Measurements from ENCODE around the gene ABLIM2. TPM values are rescaled to one million over a fixed set of nuclear protein-coding genes. Genes with fewer than 3 reads are reported as not detected.

The ABLIM2 gene
- total and polyA plus RNA-seq, 2 experiments from 2014 or later, result 1.5 to 4.3 TPM

DNA sequence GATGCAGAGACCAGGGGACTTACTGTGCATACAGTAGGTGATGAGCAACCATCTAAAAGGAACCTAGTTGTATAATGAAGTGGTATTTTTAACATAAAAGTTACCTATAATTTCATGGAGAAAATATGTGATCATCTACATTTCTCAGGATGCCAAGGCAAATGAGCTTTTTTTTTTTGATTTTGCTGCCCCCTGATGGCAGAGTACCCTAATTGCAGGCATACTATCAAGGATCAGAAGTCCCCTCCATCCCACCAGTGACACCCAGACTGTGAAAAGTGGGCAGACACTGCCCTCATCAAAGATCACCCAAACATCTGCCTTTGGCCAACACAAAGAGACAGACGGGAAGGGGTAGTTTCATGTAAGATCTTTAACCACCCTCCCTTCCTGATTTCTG, 9.6 kb upstream of the ABLIM2 start:
- H3K27me3 Mint-ChIP-seq (ENCODE audit: insufficient read depth, low read depth, poor library complexity), result no peaks in the 10 kb centered on the region

DNA sequence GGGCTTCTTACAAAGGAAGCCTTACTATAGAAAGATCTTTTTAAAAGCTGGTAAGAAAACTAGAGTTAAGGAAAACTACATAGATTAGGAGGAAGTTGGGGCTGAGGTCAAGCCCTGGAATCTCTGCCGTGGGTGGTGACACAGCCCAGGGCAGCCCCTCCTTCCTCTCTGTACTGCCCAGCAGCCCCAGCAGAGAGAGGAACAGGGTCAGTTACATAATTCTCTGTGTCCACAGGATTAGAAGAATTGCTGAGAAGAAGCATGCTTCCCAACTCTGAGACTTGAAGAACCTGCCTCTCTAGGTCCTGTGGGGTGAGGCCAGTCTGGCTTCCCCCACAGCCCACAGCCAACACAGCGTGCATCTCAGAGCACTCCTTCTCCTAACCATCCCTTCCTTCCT, 9.2 kb upstream of the ABLIM2 start:
- no peak overlapping the region for H3K27ac Mint-ChIP-seq

More for the DNA sequence above, 9.6 kb upstream of the ABLIM2 start:
- no peak overlapping the region for H3K27ac ChIP-seq (ENCODE audit: low read depth)
- H3K4me3 ChIP-seq, result no peak overlapping the region
- no peaks in the 10 kb centered on the region for H3K27me3 ChIP-seq (ENCODE audit: insufficient read depth)
- H2AFZ ChIP-seq, result no peak overlapping the region
- H3F3A ChIP-seq (replicated peaks; ENCODE audit: low read depth), result no peaks in the 10 kb centered on the region
- no peak overlapping the region for H3K4me2 ChIP-seq
- Mint-ChIP-seq H3K4me1 (no peaks in the 10 kb centered on the region), H3K27ac (no peak overlapping the region), H3K9me3 (peaks cover 19% of the 10 kb centered on the region), H3K36me3 (ENCODE audit: low read depth) (peaks cover 7% of the 10 kb centered on the region; the same call in 2 of the 3 replicates), H3K4me3 (no peak overlapping the region)
- H4K20me1 ChIP-seq (replicated peaks; ENCODE audit: insufficient read depth), result no peaks in the 10 kb centered on the region
- DNase-seq (ENCODE audit: low spot score), result no peak
- no peaks in the 10 kb centered on the region for H3K36me3 ChIP-seq (ENCODE audit: insufficient read depth)
- TF ChIP-seq, protein P1, sequence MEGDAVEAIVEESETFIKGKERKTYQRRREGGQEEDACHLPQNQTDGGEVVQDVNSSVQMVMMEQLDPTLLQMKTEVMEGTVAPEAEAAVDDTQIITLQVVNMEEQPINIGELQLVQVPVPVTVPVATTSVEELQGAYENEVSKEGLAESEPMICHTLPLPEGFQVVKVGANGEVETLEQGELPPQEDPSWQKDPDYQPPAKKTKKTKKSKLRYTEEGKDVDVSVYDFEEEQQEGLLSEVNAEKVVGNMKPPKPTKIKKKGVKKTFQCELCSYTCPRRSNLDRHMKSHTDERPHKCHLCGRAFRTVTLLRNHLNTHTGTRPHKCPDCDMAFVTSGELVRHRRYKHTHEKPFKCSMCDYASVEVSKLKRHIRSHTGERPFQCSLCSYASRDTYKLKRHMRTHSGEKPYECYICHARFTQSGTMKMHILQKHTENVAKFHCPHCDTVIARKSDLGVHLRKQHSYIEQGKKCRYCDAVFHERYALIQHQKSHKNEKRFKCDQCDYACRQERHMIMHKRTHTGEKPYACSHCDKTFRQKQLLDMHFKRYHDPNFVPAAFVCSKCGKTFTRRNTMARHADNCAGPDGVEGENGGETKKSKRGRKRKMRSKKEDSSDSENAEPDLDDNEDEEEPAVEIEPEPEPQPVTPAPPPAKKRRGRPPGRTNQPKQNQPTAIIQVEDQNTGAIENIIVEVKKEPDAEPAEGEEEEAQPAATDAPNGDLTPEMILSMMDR (conservative IDR thresholded peaks at IDR 0.05; ENCODE audit: low read depth in 2 of 2), result peak; percentile 50 to 78
- no peak for TF ChIP-seq EZH2 (IDR thresholded peaks at IDR 0.05; ENCODE audit: low read depth, unreplicated experiment)
- TF ChIP-seq ZNF331 (CRISPR knock-in tag; IDR thresholded peaks at IDR 0.05; ENCODE audit: low read depth), result no peak
- no peak for TF ChIP-seq JUNB (IDR thresholded peaks at IDR 0.05; ENCODE audit: unreplicated experiment)
- H3K4me1 ChIP-seq (ENCODE audit: insufficient read depth), result no peaks in the 10 kb centered on the region
- no peaks in the 10 kb centered on the region for H3K79me2 ChIP-seq (replicated peaks; ENCODE audit: insufficient read depth)
- no peak for ATAC-seq
- peaks cover 4% of the 10 kb centered on the region; the same call in 1 of the 2 replicates for H3K9me2 ChIP-seq (ENCODE audit: insufficient read depth)

More for the DNA sequence above, 9.2 kb upstream of the ABLIM2 start:
- Histone ChIP-seq H3K27ac (ENCODE audit: low read depth) (no peak overlapping the region), H3K79me2 (replicated peaks; ENCODE audit: insufficient read depth) (no peaks in the 10 kb centered on the region), H3K9me2 (ENCODE audit: insufficient read depth) (peaks cover 4% of the 10 kb centered on the region; the same call in 1 of the 2 replicates), H3K36me3 (ENCODE audit: insufficient read depth) (no peaks in the 10 kb centered on the region), H3K4me1 (ENCODE audit: insufficient read depth) (no peaks in the 10 kb centered on the region), H2AFZ (no peak overlapping the region), H3K4me2 (no peak overlapping the region), H4K20me1 (replicated peaks; ENCODE audit: insufficient read depth) (no peaks in the 10 kb centered on the region), H3F3A (replicated peaks; ENCODE audit: low read depth) (no peaks in the 10 kb centered on the region), H3K27me3 (ENCODE audit: insufficient read depth) (no peaks in the 10 kb centered on the region), H3K4me3 (no peak overlapping the region)
- Mint-ChIP-seq H3K9me3 (peaks cover 19% of the 10 kb centered on the region), H3K36me3 (ENCODE audit: low read depth) (peaks cover 7% of the 10 kb centered on the region; the same call in 2 of the 3 replicates), H3K4me1 (no peaks in the 10 kb centered on the region), H3K4me3 (no peak overlapping the region), H3K27me3 (ENCODE audit: insufficient read depth, low read depth, poor library complexity) (no peaks in the 10 kb centered on the region)
- TF ChIP-seq STAT1 (IDR thresholded peaks at IDR 0.05; ENCODE audit: unreplicated experiment), result no peak
- TF ChIP-seq ETS1 (IDR thresholded peaks at IDR 0.05), result no peak
- no peak for TF ChIP-seq JUNB (IDR thresholded peaks at IDR 0.05; ENCODE audit: unreplicated experiment)
- no peak for TF ChIP-seq POLR2AphosphoS5 (IDR thresholded peaks at IDR 0.05; ENCODE audit: low read depth)
- no peak for TF ChIP-seq REST (IDR thresholded peaks at IDR 0.05; ENCODE audit: unreplicated experiment)
- TF ChIP-seq EZH2phosphoT487 (IDR thresholded peaks at IDR 0.05; ENCODE audit: unreplicated experiment), result no peak
- DNase-seq (ENCODE audit: low spot score) (no peak), ATAC-seq (no peak)
